Lower lobe of right lung (tissue), 2 donors: ENCODE results near the gene SMAD7. TPM values are rescaled to one million over a fixed set of nuclear protein-coding genes. Genes with fewer than 3 reads are reported as not detected.
A peak's percentile ranks its signal among the peaks of the same experiment; 100 is the strongest.

Source experiments
- ATAC-seq, 2 donors: fragments of 200-7000 bp; cut with Tn5 transposase; one replicate each; pipeline ENCODE4 v1.9.1; 2020 to 2022; ENCODE audit warnings: mild to moderate bottlenecking in 2 of 2, moderate library complexity in 2 of 2
- DNase-seq: peaks from one replicate; pipeline ENCODE4 v3.0.0-alpha.2; 2020
- H3K27ac ChIP-seq: fragments of 200-600 bp; one replicate; pipeline ENCODE4 v1.8.0; 2022
- H3K27me3 ChIP-seq: fragments of 200-600 bp; one replicate; pipeline ENCODE4 v1.8.0; 2022; ENCODE audit warnings: low read depth
- H3K36me3 ChIP-seq: fragments of 200-600 bp; one replicate; pipeline ENCODE4 v1.8.0; 2022; ENCODE audit warnings: mild to moderate bottlenecking
- H3K4me1 ChIP-seq: fragments of 200-600 bp; one replicate; pipeline ENCODE4 v1.8.0; 2022
- H3K4me3 ChIP-seq: fragments of 200-600 bp; one replicate; pipeline ENCODE4 v1.8.0; 2022; ENCODE audit warnings: mild to moderate bottlenecking
- H3K9me3 ChIP-seq: fragments of 200-600 bp; one replicate; pipeline ENCODE4 v1.8.0; 2022
- intact Hi-C: fragments of 100-400 bp; cut with DNase I; formaldehyde crosslinking; loops from one replicate; pipeline ENCODE4 v1.11.0; 2022
- total RNA-seq: library from RNA; stranded (reverse); fragmentation: NEBNext Ultra II Directional; extraction: Animal tissue kit (Norgen Biotek cat#: 25700); gene quantifications from one replicate; pipeline ENCODE4 v1.2.1, GENCODE V29; 2021
- TF ChIP-seq, protein P1 (sequence below): fragments of 200-600 bp; IDR thresholded peaks from one replicate; pipeline ENCODE4 v1.8.0; 2022; ENCODE audit warnings: antibody characterized with exemption, mild to moderate bottlenecking
- donor health status: DM: no; HTN: yes; CAD: no; lungs with severe emphysema.

The SMAD7 gene
- total RNA-seq, 1 donor from 2014 or later = 63.4 TPM

DNA sequence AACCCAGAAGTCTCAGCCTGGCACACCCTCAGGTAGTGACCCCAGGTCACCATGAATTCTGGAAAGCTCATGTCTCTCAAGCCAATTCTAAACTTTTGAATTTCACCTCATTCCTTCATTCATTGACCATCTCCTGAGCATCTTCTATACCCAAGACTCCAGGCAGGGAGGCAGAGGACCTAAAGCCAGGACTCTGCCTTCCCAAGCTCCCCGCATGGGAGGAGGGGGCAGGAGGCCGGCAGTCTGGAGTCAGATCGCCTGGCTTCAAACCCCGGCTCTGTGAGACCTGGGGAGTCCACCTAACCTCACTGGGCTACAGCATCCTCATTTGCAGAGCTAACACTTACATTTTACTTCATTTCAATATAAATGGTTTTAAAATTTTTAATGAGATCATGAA is 59.0 kb downstream of the SMAD7 start:
- Histone ChIP-seq H3K4me1 (peaks cover 35% of the 10 kb centered on the region), H3K9me3 (no peaks in the 10 kb centered on the region), H3K36me3 (no peaks in the 10 kb centered on the region), H3K27ac (no peak overlapping the region), H3K27me3 (no peaks in the 10 kb centered on the region), H3K4me3 (no peak overlapping the region)
- no peak for ATAC-seq
- TF ChIP-seq, protein P1, sequence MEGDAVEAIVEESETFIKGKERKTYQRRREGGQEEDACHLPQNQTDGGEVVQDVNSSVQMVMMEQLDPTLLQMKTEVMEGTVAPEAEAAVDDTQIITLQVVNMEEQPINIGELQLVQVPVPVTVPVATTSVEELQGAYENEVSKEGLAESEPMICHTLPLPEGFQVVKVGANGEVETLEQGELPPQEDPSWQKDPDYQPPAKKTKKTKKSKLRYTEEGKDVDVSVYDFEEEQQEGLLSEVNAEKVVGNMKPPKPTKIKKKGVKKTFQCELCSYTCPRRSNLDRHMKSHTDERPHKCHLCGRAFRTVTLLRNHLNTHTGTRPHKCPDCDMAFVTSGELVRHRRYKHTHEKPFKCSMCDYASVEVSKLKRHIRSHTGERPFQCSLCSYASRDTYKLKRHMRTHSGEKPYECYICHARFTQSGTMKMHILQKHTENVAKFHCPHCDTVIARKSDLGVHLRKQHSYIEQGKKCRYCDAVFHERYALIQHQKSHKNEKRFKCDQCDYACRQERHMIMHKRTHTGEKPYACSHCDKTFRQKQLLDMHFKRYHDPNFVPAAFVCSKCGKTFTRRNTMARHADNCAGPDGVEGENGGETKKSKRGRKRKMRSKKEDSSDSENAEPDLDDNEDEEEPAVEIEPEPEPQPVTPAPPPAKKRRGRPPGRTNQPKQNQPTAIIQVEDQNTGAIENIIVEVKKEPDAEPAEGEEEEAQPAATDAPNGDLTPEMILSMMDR = no peak
- DNase-seq = no peak
- intact Hi-C loops = no loop called here

- Histone ChIP-seq H3K27ac (peak overlapping the region; percentile 1), H3K9me3 (no peaks in the 10 kb centered on the region), H3K27me3 (no peaks in the 10 kb centered on the region), H3K36me3 (no peaks in the 10 kb centered on the region), H3K4me3 (no peak overlapping the region), H3K4me1 (peaks cover 27% of the 10 kb centered on the region)
- DNase-seq (no peak), ATAC-seq (no peak)
- intact Hi-C loops = no loop called here
- TF ChIP-seq, protein P1 = no peak
Observed at GRCh38 chr18:48889981-48890762, 60.6 kb downstream of the SMAD7 start.

DNA sequence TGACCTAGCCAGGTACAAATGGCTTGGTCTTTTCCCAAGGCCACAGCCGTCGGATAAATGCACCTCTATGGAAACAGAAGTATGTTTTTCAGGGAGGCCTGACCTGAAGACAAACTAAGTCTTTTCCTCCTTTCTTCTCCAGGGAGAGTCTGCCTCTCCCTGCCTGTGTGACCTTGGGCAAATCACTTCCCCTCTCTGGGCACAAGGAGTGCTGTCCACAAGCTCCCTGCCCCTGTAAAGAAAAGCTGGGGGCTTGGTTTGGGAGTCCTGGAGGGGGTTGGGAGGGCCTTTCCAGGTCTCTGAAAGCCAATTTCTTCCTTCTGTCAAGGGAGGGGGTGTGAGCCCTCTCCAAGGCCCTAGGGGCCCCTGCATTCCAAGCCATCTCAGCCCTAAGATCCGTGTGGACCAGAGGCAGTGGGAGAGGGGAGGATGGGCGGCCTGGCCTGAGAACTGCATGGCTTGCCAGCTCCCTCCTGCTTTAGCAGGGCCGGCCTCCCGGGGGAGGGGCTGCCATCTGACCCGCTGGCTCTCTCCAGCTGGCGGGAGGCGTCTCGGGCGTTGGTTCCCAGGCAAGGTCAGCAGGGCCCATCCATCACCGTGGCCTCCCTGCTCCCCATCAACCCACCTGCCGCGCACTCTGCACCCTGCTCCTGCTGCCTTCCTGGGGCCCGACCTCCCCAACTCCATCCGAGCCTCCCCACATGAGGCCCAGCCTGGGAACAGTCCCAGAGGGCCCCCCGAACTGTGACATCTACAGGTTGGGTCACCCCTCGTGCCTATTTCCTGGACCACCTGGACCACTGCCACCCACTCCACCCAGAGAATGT is 61.4 kb downstream of the SMAD7 start:
- Histone ChIP-seq H3K4me1 (peaks cover 27% of the 10 kb centered on the region), H3K4me3 (no peak overlapping the region), H3K27ac (peak overlapping the region; percentile 1), H3K9me3 (no peaks in the 10 kb centered on the region), H3K36me3 (no peaks in the 10 kb centered on the region), H3K27me3 (no peaks in the 10 kb centered on the region)
- ATAC-seq (peak in 1 of 2 donors; percentile 27), DNase-seq (no peak)
- TF ChIP-seq, protein P1 = no peak
- intact Hi-C loops = no loop called here

GRCh38 chr18:48888773-48889080 is 62.0 kb downstream of the SMAD7 start:
- ATAC-seq = no peak
- Histone ChIP-seq H3K4me1 (peaks cover 25% of the 10 kb centered on the region), H3K36me3 (no peaks in the 10 kb centered on the region), H3K27me3 (no peaks in the 10 kb centered on the region), H3K27ac (no peak overlapping the region), H3K9me3 (no peaks in the 10 kb centered on the region), H3K4me3 (no peak overlapping the region)
- DNase-seq = no peak
- TF ChIP-seq, protein P1 = no peak
- intact Hi-C loops = no loop called here

DNA sequence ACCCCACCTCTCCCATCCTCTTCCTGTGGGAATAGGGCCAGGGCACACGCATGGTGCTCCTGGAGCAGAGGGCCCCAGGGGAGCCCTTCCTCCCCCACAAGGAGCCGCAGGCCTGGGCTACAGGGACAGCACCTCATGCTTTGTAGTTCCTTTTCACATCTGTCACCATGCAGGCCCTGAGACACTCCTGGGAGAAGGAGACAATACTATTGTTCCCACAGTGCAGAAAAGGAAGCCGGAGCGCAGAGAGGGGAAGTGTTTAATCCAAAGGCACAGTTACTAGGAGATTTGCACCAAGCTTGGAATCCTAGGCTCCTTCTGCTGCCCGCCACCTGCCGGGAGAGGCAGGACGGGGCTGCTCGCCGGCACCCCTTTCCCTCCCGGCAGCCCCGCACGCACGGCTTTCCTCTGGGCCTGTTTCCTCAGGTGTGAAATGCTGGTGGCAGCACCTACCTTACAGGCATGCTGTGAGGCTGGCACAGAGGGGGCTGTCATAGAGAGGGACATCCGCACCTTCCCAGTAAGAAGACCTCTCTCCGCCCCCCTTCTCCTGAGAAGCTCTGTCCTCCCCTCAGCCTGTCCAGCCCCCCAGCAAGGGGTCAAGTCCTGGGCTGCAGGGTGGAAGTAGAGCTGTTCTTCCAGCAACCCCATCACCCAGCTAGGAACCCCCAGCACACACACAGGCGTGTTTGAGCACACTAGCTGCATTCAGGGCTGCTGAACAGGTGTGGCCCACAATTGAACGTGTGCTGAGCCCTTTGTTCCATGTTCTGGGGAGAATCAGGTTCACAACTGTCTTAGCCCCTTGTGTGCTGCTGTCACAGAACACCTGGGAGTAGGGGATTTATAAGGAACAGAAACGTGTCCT is 62.6 kb downstream of the SMAD7 start:
- Histone ChIP-seq H3K9me3 (no peaks in the 10 kb centered on the region), H3K36me3 (no peaks in the 10 kb centered on the region), H3K4me3 (no peak overlapping the region), H3K27me3 (no peaks in the 10 kb centered on the region), H3K27ac (no peak overlapping the region), H3K4me1 (peaks cover 19% of the 10 kb centered on the region)
- no peak for ATAC-seq
- intact Hi-C loops = no loop called here
- TF ChIP-seq, protein P1 = no peak
- DNase-seq = no peak
